Measurements from ENCODE around the gene FANCI. TPM values are rescaled to one million over a fixed set of nuclear protein-coding genes. Genes with fewer than 3 reads are reported as not detected.

FANCI gene
- total RNA-seq, 6 experiments from 2014 or later = 0.98 to 7.2 (median 2.8) TPM

DNA sequence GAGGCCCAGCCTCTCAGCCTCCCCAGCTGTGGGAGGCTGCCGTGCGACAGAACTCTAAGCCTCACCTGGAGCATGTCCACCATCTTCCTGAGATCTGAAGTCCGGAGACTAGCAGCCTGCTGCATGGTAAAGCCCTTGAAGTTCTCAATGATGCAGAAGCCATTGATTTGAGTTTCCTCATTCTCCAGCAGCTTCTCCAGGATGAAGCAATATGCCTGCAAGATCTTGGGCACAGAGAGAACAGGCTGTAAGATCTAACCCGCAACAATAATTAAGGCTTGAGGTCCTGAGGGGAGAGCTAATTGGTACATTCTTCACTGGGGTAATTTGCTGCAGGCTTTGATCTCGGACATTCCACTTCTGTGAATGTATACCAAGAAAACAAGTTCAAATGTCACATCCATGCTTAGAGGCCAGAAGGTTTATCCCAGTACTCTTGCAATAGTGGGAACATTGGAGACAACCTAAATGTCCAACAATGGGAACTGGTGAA lies 32.1 kb upstream of the FANCI start:
- DNase-seq (no peak), ATAC-seq (no peak)
- no peak overlapping the region for H3K27ac ChIP-seq
- no peaks in the 10 kb centered on the region for H3K27me3 ChIP-seq
- intact Hi-C loops (cut with DNase I) = no loop called here
- H3K36me3 ChIP-seq = no peaks in the 10 kb centered on the region
- TF ChIP-seq POLR2A (IDR thresholded peaks at IDR 0.05) = no peak
- WGBS (ENCODE audit: insufficient coverage, low coverage, low lambda C conversion rate, missing lambda C conversion rate) = 70% methylated on average over 2 of the region's 5 CpGs
- no peaks in the 10 kb centered on the region for H3K9me3 ChIP-seq
- H3K4me3 ChIP-seq = no peak overlapping the region
- peaks cover 0 to 4% (median 0%) of the 10 kb centered on the region in 4 donors for H3K4me1 ChIP-seq

GRCh38 chr15:89215627-89216026 lies 28.2 kb upstream of the FANCI start:
- TF ChIP-seq POLR2A (IDR thresholded peaks at IDR 0.05) = no peak
- TF ChIP-seq, protein P1, sequence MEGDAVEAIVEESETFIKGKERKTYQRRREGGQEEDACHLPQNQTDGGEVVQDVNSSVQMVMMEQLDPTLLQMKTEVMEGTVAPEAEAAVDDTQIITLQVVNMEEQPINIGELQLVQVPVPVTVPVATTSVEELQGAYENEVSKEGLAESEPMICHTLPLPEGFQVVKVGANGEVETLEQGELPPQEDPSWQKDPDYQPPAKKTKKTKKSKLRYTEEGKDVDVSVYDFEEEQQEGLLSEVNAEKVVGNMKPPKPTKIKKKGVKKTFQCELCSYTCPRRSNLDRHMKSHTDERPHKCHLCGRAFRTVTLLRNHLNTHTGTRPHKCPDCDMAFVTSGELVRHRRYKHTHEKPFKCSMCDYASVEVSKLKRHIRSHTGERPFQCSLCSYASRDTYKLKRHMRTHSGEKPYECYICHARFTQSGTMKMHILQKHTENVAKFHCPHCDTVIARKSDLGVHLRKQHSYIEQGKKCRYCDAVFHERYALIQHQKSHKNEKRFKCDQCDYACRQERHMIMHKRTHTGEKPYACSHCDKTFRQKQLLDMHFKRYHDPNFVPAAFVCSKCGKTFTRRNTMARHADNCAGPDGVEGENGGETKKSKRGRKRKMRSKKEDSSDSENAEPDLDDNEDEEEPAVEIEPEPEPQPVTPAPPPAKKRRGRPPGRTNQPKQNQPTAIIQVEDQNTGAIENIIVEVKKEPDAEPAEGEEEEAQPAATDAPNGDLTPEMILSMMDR (IDR thresholded peaks at IDR 0.05) = no peak
- H3K27me3 ChIP-seq = no peaks in the 10 kb centered on the region
- H3K36me3 ChIP-seq = no peaks in the 10 kb centered on the region
- DNase-seq (no peak), ATAC-seq (no peak)
- intact Hi-C loops (cut with DNase I) = no loop called here
- H3K4me1 ChIP-seq = no peaks in the 10 kb centered on the region
- no peak overlapping the region for H3K4me3 ChIP-seq
- WGBS (ENCODE audit: insufficient coverage, low coverage, low lambda C conversion rate, missing lambda C conversion rate) = 71% methylated on average over 2 of the region's 2 CpGs
- no peaks in the 10 kb centered on the region for H3K9me3 ChIP-seq
- no peak overlapping the region for H3K27ac ChIP-seq

DNA sequence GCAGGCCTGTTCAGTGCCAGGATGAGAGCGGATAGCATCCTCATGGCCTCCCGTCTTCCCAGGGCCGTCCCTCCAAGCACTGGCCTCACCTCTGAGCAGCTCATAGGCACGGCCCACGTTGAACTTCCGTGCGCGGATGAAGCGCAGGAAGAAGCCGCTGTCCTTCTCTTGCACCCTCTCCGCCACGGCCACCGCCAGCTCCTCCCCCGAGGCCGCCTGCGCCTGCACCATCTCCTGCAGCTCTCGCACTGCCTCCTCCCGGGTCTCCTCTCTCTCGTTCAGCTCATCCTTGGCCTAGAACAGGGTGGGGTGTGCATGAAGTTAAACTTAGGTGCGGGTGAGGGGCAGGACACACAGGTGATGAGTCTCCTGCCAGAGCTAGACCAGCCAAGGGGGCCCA lies 26.7 kb upstream of the FANCI start:
- DNase-seq = peak in 1 of 3 donors; percentile 28
- Histone ChIP-seq H3K4me1 (no peaks in the 10 kb centered on the region), H3K27me3 (no peaks in the 10 kb centered on the region), H3K36me3 (no peaks in the 10 kb centered on the region), H3K9me3 (no peaks in the 10 kb centered on the region), H3K4me3 (no peak overlapping the region), H3K27ac (no peak overlapping the region)
- intact Hi-C loops (cut with DNase I) = no loop called here
- ATAC-seq = no peak
- TF ChIP-seq, protein P1 (IDR thresholded peaks at IDR 0.05) = no peak
- no peak for TF ChIP-seq POLR2A (IDR thresholded peaks at IDR 0.05)
- WGBS (ENCODE audit: insufficient coverage, low coverage, low lambda C conversion rate, missing lambda C conversion rate) = 81% methylated on average over 9 of the region's 20 CpGs

DNA sequence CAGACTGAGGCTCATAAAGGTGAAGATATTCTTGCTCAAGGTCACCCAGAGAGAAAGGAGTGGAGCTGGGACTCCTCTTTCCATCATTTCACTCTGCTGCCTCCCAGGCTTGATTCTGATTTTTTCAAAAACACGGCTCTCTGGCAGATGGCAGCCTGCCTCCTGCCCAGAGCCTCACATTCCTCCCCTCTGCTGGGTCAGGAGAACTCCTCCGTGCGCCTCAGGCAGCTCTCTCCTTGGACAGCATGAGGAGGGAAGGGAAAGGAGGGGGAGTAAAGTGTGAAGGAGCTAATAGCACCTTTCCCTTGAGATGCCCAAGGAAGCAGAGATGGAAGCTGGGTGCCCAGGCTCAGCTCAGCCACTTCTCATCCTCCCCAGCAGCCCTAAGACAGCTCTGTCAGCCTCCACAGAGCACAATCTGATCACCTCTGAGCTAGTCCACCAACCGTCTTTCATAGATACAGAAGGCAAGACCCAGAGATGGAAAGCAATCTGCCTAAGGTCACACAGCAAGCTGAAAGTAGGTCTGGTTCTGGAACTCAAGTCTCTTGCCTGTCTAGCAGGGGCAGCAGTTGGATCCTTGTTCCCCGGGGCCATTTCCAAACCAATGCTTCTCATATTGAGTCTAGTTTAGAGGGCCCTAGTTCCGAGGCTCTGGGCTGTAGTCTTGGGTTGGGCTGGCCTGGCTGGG lies 25.9 kb upstream of the FANCI start:
- H3K36me3 ChIP-seq = no peaks in the 10 kb centered on the region
- no peak overlapping the region for H3K4me3 ChIP-seq
- no peak overlapping the region for H3K27ac ChIP-seq
- TF ChIP-seq, protein P1 (IDR thresholded peaks at IDR 0.05) = no peak
- no peak for TF ChIP-seq POLR2A (IDR thresholded peaks at IDR 0.05)
- no peaks in the 10 kb centered on the region for H3K27me3 ChIP-seq
- WGBS (ENCODE audit: insufficient coverage, low coverage, low lambda C conversion rate, missing lambda C conversion rate) = 50% methylated on average over 3 of the region's 6 CpGs
- ATAC-seq (no peak), DNase-seq (peak in 1 of 3 donors; percentile 10)
- intact Hi-C loops (cut with DNase I) = no loop called here
- H3K4me1 ChIP-seq = no peaks in the 10 kb centered on the region
- no peaks in the 10 kb centered on the region for H3K9me3 ChIP-seq

GRCh38 chr15:89218531-89218930 lies 25.2 kb upstream of the FANCI start:
- WGBS (ENCODE audit: insufficient coverage, low coverage, low lambda C conversion rate, missing lambda C conversion rate) = 84% methylated on average over 2 of the region's 8 CpGs
- TF ChIP-seq POLR2A (IDR thresholded peaks at IDR 0.05) = no peak
- TF ChIP-seq, protein P1 (IDR thresholded peaks at IDR 0.05) = no peak
- ATAC-seq (no peak), DNase-seq (no peak)
- H3K27me3 ChIP-seq = no peaks in the 10 kb centered on the region
- H3K4me1 ChIP-seq = no peaks in the 10 kb centered on the region
- intact Hi-C loops (cut with DNase I) = no loop called here
- no peaks in the 10 kb centered on the region for H3K36me3 ChIP-seq
- no peak overlapping the region for H3K4me3 ChIP-seq
- no peak overlapping the region for H3K27ac ChIP-seq
- H3K9me3 ChIP-seq = no peaks in the 10 kb centered on the region
